Fibroblast of mammary gland (primary cell): ENCODE results near the gene NUP42.

Source experiments
- DNase-seq: peaks from one replicate; pipeline ENCODE4 v3.0.0-alpha.2; 2010; ENCODE audit warnings: low read depth
- H3K4me3 ChIP-seq: 2 replicates; pipeline ENCODE4 v1.5.1; 2011; ENCODE audit warnings: low read depth, mild to moderate bottlenecking, low read length, moderate library complexity; ENCODE audit not compliant: control insufficient read depth
- TF ChIP-seq, protein P1 (sequence below): conservative IDR thresholded peaks from 2 replicates; pipeline ENCODE4 v1.5.1; 2011; ENCODE audit warnings: low read depth, low read length, inconsistent platforms; ENCODE audit not compliant: control insufficient read depth, insufficient read depth

Gene NUP42

DNA sequence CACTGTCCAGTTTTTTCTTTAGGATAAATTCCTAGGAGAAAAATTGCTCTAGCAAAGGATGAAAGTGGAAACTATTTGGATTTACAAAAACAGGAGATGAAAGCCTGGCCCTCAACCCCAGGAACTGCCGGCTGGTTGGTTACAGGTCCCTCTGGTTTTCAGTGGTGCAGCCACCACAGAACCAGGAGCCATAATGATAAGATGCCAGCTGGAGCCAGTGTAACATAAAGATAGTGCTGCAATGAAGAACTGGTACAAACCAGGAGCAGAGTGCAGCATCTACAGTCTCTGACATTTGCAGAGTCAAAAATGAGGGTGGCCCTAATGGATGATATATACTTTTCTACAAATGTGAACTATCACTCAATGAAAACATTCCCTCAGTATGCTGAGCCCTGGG lies 20.4 kb upstream of the NUP42 start:
- no peak for DNase-seq
- TF ChIP-seq, protein P1, sequence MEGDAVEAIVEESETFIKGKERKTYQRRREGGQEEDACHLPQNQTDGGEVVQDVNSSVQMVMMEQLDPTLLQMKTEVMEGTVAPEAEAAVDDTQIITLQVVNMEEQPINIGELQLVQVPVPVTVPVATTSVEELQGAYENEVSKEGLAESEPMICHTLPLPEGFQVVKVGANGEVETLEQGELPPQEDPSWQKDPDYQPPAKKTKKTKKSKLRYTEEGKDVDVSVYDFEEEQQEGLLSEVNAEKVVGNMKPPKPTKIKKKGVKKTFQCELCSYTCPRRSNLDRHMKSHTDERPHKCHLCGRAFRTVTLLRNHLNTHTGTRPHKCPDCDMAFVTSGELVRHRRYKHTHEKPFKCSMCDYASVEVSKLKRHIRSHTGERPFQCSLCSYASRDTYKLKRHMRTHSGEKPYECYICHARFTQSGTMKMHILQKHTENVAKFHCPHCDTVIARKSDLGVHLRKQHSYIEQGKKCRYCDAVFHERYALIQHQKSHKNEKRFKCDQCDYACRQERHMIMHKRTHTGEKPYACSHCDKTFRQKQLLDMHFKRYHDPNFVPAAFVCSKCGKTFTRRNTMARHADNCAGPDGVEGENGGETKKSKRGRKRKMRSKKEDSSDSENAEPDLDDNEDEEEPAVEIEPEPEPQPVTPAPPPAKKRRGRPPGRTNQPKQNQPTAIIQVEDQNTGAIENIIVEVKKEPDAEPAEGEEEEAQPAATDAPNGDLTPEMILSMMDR: no peak
- H3K4me3 ChIP-seq: no peak overlapping the region

GRCh38 chr7:23164846-23165245 lies 17.0 kb upstream of the NUP42 start:
- TF ChIP-seq, protein P1: no peak
- no peak overlapping the region for H3K4me3 ChIP-seq
- DNase-seq: no peak

- no peak overlapping the region for H3K4me3 ChIP-seq
- DNase-seq: no peak
- TF ChIP-seq, protein P1: no peak
Measured at GRCh38 chr7:23165316-23165715, 16.5 kb upstream of the NUP42 start.

DNA sequence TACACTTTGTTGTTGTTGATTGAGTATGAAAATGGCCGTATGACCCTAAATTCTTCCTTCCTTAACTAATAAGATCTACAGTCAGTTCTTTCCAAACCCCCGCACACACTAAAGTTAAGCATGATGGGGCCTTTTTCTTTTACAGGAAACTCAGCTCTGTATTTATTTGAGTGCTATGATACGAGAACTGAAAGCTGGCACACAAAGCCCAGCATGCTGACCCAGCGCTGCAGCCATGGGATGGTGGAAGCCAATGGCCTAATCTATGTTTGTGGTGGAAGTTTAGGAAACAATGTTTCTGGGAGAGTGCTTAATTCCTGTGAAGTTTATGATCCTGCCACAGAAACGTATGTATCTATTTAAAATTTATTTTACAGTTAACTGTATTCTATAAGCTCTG lies 14.2 kb upstream of the NUP42 start:
- TF ChIP-seq, protein P1: no peak
- DNase-seq: no peak
- H3K4me3 ChIP-seq: no peak overlapping the region

DNA sequence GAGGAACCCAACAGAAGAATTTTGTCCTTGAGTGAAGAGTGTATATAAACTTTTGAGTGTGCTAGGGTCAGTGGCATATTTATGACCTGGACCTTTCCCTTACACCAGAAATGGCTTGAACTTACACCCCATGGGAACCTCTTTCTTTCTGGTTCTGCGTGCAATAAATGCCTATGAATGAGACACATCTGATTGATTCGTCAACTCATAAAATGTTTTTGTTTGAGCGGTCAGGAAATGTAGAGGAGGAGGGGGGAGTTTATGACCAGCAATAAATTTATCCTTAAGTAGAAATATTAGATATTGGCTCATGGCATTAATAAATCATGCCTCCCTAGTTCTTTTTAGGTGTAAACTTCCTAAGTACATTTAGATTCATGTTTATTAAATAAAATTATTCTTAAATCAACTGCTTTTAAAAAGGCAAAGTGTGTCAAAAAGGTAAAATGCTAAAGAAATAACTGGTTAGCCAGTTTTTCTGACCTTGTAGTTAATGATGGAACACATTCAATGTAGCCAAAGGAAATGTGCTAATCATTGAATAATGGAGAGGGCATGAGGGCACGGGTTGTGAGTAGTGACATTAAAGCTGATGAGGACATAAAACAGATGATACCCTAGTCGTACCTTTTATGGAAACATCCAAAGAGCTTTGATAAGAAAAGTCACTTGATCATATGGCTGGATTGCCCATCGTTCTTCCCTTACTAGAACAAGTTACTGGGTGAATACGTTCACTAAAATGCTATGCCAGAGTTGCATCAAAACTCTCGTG lies 13.6 kb upstream of the NUP42 start:
- DNase-seq: no peak
- TF ChIP-seq, protein P1: no peak

DNA sequence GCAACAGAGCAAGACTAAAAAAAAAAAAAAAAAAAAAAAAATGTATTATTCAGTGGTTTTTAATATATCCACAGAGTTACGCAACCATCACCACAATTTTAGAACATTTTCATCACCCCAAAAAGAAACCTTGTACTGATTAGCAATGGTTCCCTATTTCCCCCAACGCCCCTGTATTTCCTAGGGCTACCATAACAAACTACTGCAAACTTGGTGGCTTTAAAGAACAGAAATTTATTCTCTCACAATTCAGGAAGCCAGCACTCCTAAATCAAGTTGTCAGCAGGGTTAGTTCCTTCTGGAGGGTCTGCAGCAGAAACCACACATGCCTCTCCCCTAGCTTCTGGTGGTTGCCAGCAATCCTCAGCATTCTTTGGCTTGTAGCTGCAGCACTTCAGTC lies 5.9 kb upstream of the NUP42 start:
- no peak for DNase-seq
- TF ChIP-seq, protein P1: no peak
- no peak overlapping the region for H3K4me3 ChIP-seq

More for the DNA sequence above, 13.6 kb upstream of the NUP42 start:
- no peak overlapping the region for H3K4me3 ChIP-seq
